Measurements from ENCODE around the gene KLF16.

Gene KLF16

GRCh38 chr19:1855040-1855827 is 8.1 kb downstream of the KLF16 start:
- DNase-seq (ENCODE audit: low read depth in 2 of 2), result peak; percentile 70 to 75

DNA sequence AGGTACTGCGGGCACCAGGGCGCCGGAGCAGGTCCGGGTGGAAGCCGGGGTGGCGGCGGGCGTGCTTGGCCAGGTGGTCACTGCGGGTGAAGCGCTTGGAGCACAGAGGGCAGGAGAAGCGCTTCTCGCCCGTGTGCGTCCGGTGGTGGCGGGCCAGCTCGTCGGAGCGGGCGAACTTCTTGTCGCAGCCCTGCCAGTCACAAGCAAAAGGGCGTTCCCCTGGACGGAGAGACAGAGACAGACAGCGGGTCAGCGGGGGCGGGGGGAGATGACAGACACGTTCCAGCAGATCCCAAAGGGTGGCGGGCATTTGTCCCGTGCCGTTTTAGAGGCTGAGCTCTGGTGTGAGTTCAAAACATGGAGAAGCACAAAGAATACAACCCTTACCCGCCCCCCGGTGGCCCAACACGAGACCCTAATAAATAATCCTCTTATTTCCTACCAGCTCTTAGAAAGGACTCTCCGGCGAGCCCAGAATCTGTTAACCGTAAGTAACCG is 8.8 kb downstream of the KLF16 start:
- no peak for DNase-seq (ENCODE audit: low read depth in 2 of 2)

DNA sequence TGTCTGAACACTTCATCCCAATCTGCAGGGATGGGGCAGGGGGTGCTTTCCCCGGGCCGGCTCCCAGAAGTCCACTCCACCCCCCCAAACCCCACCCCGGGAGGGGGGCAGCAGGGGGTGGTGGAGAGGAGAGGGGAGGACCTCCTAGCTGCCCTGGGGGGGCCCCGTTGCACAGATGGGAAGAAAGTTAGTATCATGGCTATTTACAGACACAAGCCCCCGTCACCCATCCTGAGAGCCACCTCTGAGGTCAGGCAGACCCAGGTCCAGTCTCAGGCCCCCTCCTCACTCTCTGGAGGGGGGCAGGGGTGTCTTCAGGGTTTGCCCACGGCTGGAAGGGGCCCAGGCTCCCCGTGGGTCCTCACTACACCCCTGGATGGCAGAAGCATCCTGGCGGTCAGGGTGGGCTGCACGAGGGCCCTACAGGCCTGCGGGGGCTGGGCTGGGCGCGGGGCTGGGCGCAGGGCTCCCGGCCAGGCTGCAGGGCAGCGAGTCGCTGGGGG is 9.3 kb downstream of the KLF16 start:
- DNase-seq (ENCODE audit: low read depth in 2 of 2), result no peak

GRCh38 chr19:1853295-1854038 is 9.9 kb downstream of the KLF16 start:
- peak in 1 of 2 experiments; percentile 41 for DNase-seq (ENCODE audit: low read depth in 2 of 2)

- no peak for DNase-seq (ENCODE audit: low read depth in 2 of 2)
Measured at GRCh38 chr19:1852581-1853128, 10.7 kb downstream of the KLF16 start.

DNA sequence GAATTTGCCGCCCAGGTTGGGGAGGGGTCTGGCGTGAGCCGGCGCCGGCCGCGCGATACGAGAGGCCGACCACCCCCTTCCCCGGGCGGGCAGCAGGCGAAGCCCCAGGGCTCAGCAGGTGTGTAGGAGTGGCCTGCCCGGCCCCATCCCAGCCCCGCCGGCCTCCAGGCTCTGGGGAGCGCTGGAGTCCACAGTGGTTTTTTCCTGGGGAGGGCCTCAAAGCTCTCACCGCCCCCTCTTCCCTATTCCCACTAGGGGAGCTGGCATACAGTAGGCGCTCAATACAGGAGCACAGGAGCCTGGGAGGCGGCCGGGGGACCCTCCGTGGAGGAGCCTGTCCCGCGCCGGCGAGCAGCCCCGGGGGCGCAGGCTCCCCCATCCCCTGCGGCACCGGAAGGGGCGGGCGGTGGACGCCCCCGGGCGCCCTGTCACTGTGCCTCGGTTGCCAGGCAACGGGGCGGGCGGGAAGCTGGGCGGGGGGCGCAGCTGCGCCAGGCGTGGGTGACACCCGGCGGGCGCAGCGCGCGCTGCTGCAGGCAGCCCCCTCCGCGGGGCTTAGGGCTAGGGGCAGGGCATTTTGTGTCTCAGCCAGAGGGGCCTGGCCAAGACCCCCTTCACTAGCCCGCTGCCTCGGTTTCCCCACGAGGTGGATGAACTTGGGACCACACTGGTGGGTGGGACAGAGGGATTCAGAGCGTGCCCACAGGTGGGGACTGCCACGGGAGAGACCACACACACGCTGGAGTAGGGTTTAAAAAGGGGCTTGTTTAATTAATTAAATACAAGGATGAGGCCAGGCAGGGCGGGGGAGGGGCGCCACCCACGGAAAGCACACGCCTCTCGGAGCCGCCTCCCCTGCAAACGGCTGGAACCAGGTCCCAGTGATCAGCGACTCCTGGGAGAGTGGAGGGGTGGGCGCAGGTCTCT is 11.5 kb downstream of the KLF16 start:
- DNase-seq (ENCODE audit: low read depth in 2 of 2), result no peak

DNA sequence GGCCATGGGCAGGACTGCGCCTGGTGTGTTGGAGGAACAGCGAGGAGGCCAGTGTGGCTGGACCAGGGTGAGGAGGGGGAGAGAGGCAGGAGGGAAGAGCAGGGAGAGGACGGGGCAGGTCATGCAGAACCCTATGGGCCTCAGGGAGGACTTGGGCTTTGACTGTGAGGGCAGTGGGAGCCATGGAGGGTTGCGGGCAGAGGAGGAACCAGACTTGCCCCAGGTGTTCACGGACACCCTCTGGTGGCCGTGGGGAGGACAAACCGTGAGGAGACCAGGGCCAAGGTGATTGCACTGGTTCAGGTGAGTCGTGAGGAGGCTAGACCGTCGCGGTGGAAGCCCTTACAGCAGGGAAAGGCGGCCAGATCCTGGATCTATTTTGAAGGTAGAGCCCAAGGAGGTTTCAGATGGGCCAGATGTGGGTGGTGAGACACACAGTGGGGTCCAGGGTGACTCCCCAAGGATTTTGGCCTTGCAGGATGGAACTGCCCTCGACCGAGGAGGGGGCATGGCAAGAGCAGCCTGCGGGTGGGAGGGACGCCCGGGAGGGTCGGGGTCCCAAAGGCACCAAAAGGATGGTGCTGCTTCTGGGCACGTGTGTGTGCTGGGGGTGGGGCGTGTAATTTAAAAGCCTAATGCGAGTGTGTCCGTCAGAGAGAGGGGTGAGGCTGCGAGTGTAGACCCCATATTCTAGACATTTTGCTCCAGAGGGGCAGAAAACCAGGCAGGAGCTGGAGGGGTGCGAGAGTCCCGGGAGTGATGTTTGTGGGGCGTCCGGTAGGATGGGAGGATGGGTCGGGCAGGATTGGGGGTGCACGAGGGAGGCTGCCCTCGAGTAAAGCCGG is 12.3 kb downstream of the KLF16 start:
- DNase-seq (ENCODE audit: low read depth in 2 of 2), result no peak

DNA sequence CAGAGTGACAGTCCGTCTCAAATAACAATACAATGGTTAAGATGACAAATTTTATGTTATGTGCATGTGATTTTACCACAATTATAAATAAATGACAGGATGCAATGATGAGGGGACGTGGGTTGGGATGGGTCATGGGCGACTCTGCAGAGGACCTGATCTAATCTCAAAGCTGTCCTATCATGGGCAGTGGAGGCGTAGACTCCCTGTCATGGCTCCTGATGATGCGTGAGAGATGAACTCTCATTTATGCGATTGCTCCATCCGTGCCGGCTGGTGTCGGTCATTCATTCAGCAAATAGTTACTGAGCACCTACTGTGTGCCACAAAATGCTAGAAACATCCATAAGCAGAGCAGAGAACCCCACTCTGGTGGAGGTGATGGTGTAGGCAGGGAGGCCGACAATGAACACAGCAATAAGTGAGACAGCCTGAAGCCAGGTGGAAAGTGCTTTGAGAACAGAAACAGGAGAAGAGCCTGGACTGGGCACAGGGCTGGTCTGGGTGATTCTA is 13.4 kb downstream of the KLF16 start:
- DNase-seq (ENCODE audit: low read depth in 2 of 2), result no peak

DNA sequence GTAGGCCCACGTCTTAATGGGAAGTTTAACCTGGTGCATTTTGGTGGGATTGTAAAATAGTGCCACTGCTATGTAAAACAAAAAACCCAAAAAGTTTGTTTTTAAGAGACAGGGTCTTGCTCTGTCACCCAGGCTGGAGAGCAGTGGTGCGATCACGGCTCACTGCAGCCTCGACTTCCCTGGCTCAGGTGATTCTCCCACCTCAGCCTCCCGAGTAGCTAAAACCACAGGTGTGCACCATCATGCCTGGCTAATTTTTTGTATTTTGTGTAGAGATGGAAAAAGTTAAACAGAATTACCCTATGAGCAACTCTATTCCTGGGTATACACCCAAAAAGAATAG is 14.3 kb downstream of the KLF16 start:
- DNase-seq (ENCODE audit: low read depth in 2 of 2), result no peak

- DNase-seq (ENCODE audit: low read depth in 2 of 2), result peak; percentile 88 to 90
Measured at GRCh38 chr19:1848399-1849131, 14.8 kb downstream of the KLF16 start, which contains the start of gene REXO1. REXO1 (minus strand) TSS chr19:1848483; CDS start chr19:1848358, 125 bp downstream.

DNA sequence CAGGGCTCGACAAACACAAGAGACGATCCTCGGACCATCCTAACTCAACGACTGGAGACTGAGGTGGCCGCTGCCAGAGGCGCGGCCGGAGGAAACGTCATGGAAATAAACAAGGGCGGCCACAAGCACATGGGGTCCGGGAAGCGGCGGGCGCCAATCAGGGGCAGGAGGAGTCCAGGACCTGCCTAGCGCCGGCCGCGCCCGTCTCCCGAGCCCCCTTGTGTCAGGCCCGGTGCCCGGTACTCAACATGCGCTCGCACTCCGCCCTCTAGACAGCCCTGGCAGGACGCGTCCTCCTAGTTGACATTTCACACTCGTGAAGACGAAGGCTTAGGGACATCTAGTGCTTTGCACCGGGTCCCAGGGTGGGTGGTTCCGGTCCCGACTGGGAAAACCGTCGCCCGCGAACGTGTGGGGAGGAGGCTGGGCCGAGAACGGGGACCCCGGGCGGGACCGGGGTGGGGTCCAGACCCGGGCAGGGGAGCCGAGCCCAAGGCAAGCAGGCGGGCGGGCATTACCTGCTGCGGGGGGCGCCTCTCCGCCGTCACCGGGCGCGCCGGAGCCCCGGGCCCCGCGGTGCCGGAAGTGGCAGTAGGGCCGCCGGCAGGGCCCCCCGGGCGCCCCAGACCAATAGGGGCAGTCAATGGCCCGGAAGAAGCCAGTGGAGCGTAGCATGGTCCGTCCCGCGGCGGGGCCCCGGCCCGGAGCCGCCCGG is 15.5 kb downstream of the KLF16 start:
- no peak for DNase-seq (ENCODE audit: low read depth in 2 of 2)

DNA sequence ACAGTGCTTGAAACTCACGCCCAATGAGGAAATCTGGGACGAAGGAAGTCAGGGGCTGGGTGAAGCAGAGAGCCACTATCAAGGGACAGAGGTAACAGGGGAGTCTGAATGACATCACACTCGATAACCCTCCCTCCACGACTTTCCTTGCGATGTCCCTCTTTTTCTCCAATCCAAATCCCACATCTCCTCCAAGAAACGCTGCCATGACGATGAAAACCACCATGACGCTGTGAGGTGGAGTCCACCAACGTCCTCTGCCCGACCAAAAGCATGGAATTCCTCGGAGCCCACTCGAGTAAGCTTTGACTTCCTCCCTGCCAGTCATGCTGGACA is 16.1 kb downstream of the KLF16 start:
- DNase-seq (ENCODE audit: low read depth in 2 of 2), result no peak

DNA sequence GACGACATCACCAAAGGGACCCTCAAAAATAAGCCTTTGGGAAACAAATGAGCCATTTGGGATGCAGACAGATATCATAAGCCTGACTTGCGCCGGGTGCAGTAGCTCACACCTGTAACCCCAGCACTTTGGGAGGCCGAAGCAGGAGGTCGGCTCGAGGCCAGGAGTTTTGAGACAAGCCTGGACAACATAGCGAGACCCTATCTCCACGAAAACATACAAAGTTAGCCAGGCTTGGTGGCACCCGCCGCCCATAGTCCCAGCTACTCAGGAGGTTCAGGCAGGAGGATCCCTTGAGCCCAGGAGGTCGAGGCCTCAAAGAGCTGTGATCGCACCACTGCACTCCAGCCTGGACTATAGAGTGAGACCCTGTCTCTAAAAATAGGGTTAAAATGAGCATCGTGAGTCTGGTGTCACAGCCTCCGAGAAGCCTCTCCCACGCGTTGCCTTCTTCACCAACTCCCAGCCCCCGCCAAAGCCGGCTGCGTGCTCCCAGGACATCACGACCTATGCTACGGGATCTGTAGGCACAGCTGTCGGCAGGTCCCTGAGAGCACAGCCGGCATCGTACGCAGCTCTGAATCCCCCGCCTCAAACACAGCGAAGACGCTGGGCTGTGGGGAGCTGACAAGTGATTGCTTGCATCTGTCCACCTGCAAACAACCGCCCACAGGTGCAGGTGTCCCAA is 16.7 kb downstream of the KLF16 start:
- DNase-seq (ENCODE audit: low read depth in 2 of 2), result no peak

DNA sequence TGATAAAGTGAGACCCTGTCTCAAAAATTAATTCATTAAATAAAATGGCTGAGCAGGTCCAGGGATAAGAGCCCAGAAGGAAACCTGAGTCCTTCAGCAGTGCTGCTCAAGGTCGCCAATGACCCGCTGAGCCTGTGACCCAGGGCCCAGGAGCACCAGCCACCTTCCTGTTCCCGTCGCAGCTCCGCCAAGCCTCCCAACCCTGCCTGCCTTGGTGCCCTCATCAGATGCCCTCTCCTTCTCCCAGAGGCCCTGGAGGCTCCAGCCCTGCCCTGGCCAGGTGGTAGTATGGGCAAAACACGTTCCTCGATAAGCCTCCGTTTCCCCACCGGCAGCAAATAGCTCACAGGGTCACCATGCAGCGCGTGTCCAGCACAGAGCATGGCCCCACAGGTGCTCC is 17.7 kb downstream of the KLF16 start:
- DNase-seq (ENCODE audit: low read depth in 2 of 2), result no peak

- DNase-seq (ENCODE audit: low read depth in 2 of 2), result no peak
Measured at GRCh38 chr19:1845125-1845515, 18.3 kb downstream of the KLF16 start.

GRCh38 chr19:1844513-1845124 is 18.8 kb downstream of the KLF16 start:
- DNase-seq (ENCODE audit: low read depth in 2 of 2), result no peak

DNA sequence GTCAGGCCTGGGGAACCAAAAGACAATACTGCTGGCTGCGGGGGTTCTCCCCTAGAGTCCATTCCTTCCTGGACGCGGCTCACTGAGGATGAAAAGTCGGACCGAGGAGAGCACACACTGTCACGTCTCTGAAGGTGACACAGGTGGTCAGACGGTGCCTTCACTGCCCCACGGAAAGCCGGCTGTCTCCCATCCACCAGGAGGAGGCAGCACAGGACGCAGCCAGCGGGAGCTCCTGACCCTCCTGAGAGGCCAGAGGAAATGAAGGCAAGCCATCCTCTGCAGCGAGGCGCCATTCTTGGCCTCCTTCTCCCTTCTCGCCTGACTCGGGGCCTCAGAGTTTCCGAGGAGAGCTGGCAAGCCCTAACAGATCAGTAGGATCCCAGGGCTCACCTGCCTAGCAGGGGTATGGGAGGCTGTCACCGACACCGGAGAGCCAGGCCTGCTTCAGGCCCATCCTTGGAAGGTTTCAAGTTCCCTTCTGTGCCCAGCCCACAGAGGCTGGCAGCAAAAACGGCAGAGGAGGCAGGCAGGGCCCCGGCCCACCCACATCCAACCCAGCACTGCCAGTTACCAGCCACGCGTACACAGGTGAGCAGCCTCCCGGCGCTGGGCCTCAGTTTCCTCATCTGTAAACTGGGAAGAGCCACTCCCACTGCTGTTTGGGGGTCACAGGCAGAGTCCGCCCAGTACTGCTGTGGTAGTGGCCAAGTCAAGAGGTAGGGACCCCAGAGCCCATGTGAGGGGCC is 19.6 kb downstream of the KLF16 start:
- no peak for DNase-seq (ENCODE audit: low read depth in 2 of 2)
